Spleen (tissue), 11 donors: ENCODE results near the gene SLAIN2. TPM values are rescaled to one million over a fixed set of nuclear protein-coding genes. Genes with fewer than 3 reads are reported as not detected.

Experiments
- DNase-seq: peaks from one replicate; pipeline ENCODE4 v3.0.0-alpha.2; 2020
- H3K27ac ChIP-seq, 8 donors: fragments of 200-600 bp; sonication (generic) in 7 of 8; 1 replicate in 4 of 8; 2 replicates in 4 of 8; pipeline versions ENCODE4 v1.5.0 to v1.8.0; 2016 to 2021; ENCODE audit warnings: inconsistent platforms in 4 of 8, mild to moderate bottlenecking in 4 of 8, moderate library complexity in 1 of 8
- H3K27me3 ChIP-seq, 7 donors: fragments of 200-600 bp; sonication (generic) in 6 of 7; replicated peaks in 1 of 7; 1 replicate in 4 of 7; 2 replicates in 3 of 7; pipeline versions ENCODE4 v1.5.0 to v1.8.0; 2016 to 2021; ENCODE audit warnings: inconsistent platforms in 3 of 7, mild to moderate bottlenecking in 1 of 7
- H3K36me3 ChIP-seq, 6 donors: fragments of 200-600 bp; sonication (generic) in 5 of 6; 1 replicate in 4 of 6; 2 replicates in 2 of 6; pipeline versions ENCODE4 v1.5.0 to v1.8.0; 2016 to 2021; ENCODE audit warnings: inconsistent platforms in 2 of 6
- H3K4me1 ChIP-seq, 6 donors: fragments of 200-600 bp; sonication (generic) in 5 of 6; 1 replicate in 3 of 6; 2 replicates in 3 of 6; pipeline versions ENCODE4 v1.5.0 to v1.8.0; 2016 to 2021; ENCODE audit warnings: inconsistent platforms in 3 of 6
- H3K4me3 ChIP-seq, 8 donors: fragments of 200-600 bp; sonication (generic) in 7 of 8; 1 replicate in 4 of 8; 2 replicates in 4 of 8; pipeline versions ENCODE4 v1.5.0 to v1.8.0; 2016 to 2021; ENCODE audit warnings: inconsistent platforms in 4 of 8, mild to moderate bottlenecking in 4 of 8, moderate library complexity in 2 of 8
- H3K9me3 ChIP-seq, 8 donors: fragments of 200-600 bp; sonication (generic) in 7 of 8; 1 replicate in 4 of 8; 2 replicates in 4 of 8; pipeline versions ENCODE4 v1.5.0 to v1.8.0; 2016 to 2021; ENCODE audit warnings: inconsistent platforms in 4 of 8
- CTCF ChIP-seq, 11 experiments: fragments of 200-600 bp in 7 of 11; fragments of 450-650 bp in 4 of 11; sonication (generic) in 4 of 11; IDR thresholded peaks in 8 of 11; conservative IDR thresholded peaks in 3 of 11; 1 replicate in 7 of 11; 2 replicates in 4 of 11; pipeline versions ENCODE4 v1.4.0 to v1.8.0; 2016 to 2021; ENCODE audit warnings: antibody characterized with exemption in 11 of 11, inconsistent platforms in 4 of 11, mild to moderate bottlenecking in 1 of 11
- POLR2A ChIP-seq, 3 donors: fragments of 450-650 bp; IDR thresholded peaks; one replicate each; pipeline ENCODE4 v1.5.1; 2017; ENCODE audit warnings: antibody characterized with exemption in 3 of 3, mild to moderate bottlenecking in 1 of 3
- POLR2AphosphoS5 ChIP-seq, 3 donors: sonication (generic); formaldehyde crosslinking; IDR thresholded peaks; one replicate each; pipeline ENCODE4 v1.5.1; 2017; ENCODE audit warnings: antibody characterized with exemption in 3 of 3
- WGBS, 5 donors: extraction: QIAGEN DNeasy Blood & Tissue Kit in 3 of 5; methylation state at CpG; one replicate each; pipeline versions ENCODE4 v1.1.5 to v1.1.7; 2013 to 2018; 5-methylcytosine and 5-hydroxymethylcytosine counted together
- intact Hi-C: fragments of 100-400 bp; cut with DNase I; formaldehyde crosslinking; loops from one replicate; pipeline ENCODE4 v1.15.0; 2023; ENCODE audit warnings: low total_unique reads
- polyA plus RNA-seq, 3 donors: library from polyadenylated mRNA; stranded (reverse); fragments of 200-250 nt; gene quantifications; one replicate each; pipeline ENCODE4 v1.2.1, GENCODE V29; 2013
- total RNA-seq, 7 donors: library from RNA; depleted of rRNA in 3 of 7; stranded (reverse); fragments of >200 nt in 3 of 7; fragmentation: NEBNext Ultra II Directional in 4 of 7; extraction: Animal tissue kit (Norgen Biotek cat#: 25700) in 4 of 7; gene quantifications; one replicate each; pipeline versions ENCODE4 v1.1.0 to v1.2.1, GENCODE V29; 2016 to 2021
- donor health status: healthy with polysubstance abuse.
- donor health status: DM: no; HTN: no; CAD: no; lungs with moderate emphysema.
- donor health status: DM: no; HTN: no; CAD: no.
- donor health status: Bipolar disorder and iron deficiency.
- donor health status: healthy.
- donor health status: DM: no; HTN: no; CAD: no.
- donor health status: DM: yes; HTN: yes; CAD: no.

The SLAIN2 gene
- total and polyA plus RNA-seq, 10 donors: 6.6 to 69.1 (median 45.1) TPM

DNA sequence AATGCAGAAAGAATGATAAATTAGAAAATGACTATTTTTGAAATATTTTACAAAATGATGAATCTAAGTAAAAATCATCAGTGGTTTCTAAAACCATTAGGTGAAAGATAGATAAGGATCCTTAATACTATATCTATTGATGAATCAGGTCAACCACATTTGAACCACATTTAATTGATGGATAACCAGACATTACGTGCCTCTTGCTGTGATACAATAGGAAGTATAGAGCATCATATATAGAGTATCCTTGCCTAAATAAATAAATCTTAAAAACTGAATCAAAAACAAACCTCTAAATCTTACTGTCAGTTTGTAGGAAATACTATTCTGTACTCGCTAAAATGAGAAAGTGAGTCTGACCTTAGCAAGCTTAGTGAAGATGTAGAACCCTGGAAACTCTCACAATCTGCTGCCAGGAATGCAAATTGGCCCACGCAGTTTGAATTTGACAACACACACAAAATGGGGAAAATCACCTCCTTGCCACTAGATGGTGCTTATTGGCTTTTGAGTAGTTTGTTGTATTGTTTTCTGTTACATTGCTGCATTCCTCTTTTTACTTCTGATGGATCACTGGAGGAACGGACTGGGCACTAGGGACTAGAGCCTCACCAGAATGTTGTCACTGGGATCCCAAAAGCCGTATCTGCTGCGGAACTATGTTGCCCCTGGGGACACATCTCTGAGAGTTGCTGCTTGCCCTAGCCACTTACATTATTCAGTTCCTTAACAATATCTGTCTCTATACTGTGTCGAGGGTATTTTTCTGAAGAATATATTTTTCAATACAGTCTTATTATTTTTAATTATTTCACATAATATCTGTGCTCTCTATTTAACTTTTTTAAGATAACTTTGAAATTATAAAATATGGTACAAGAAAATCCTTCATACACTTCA is 25.4 kb upstream of the SLAIN2 start:
- H3K36me3 ChIP-seq: no peaks in the 10 kb centered on the region
- intact Hi-C loops: no loop called here
- H3K27me3 ChIP-seq: no peaks in the 10 kb centered on the region
- 38 to 61% (median 47%) methylated on average over 7 of the region's 7 CpGs for WGBS, 5 donors
- H3K9me3 ChIP-seq: no peaks in the 10 kb centered on the region
- DNase-seq: no peak
- peak in 10 of 11 experiments; percentile 15 to 61 (median 58) for TF ChIP-seq CTCF (IDR thresholded peaks at IDR 0.05 in 8 of 11, conservative IDR thresholded peaks at IDR 0.05 in 3 of 11)
- no peak for TF ChIP-seq POLR2A (IDR thresholded peaks at IDR 0.05)
- H3K27ac ChIP-seq: no peak overlapping the region
- no peak overlapping the region for H3K4me3 ChIP-seq
- H3K4me1 ChIP-seq: no peaks in the 10 kb centered on the region

DNA sequence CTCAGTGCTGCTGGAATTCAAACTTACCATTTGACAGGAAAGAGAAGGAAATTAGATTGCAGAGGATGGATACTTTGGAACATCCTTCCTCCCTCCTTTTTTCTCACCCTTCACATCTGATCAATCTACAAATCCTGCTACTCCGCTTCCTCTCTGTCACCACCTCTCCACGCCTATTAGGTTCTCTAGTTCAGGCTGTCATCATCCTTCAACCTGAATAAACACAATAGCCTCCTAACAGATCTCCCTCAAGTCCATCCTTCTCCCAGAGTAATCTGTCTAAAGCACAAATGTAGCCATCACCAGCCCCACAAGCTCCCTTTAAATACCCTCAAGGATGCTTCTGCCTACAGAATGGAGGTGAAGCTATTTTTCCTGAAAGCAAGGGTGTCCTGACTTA is 20.0 kb upstream of the SLAIN2 start:
- no peaks in the 10 kb centered on the region for H3K9me3 ChIP-seq
- no peak for DNase-seq
- no peak overlapping the region for H3K4me3 ChIP-seq
- no peak overlapping the region for H3K27ac ChIP-seq
- H3K27me3 ChIP-seq: no peaks in the 10 kb centered on the region
- no peaks in the 10 kb centered on the region for H3K36me3 ChIP-seq
- peaks cover 0 to 4% (median 0%) of the 10 kb centered on the region in 6 donors for H3K4me1 ChIP-seq
- TF ChIP-seq POLR2A (IDR thresholded peaks at IDR 0.05) (no peak), POLR2AphosphoS5 (IDR thresholded peaks at IDR 0.05) (no peak), CTCF (IDR thresholded peaks at IDR 0.05 in 8 of 11, conservative IDR thresholded peaks at IDR 0.05 in 3 of 11) (no peak)
- intact Hi-C loops: no loop called here
- WGBS, 5 donors: 77 to 94% (median 84%) methylated on average over 2 of the region's 2 CpGs

DNA sequence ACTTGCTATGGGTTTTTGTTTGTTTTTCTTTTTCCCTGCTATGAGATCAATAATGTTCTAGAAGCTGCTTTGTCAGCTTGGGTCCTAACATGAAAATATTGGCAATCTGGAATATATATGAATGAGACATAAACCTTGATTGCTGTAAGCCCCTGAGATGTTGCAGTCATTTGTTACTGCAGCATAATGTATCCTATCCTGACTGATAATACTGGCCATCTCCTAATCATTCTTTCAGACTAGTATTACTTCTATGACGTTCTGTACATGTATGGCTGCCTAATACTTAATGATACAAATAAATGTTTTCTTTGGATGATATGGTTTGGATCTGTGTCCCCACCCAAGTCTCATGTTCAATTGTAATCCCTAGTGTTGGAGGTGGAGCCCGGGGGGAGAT is 19.3 kb upstream of the SLAIN2 start:
- H3K27ac ChIP-seq: no peak overlapping the region
- intact Hi-C loops: no loop called here
- no peaks in the 10 kb centered on the region for H3K27me3 ChIP-seq
- no peak for DNase-seq
- WGBS, 5 donors: 87 to 100% (median 95%) methylated on average over 2 of the region's 2 CpGs
- no peaks in the 10 kb centered on the region for H3K36me3 ChIP-seq
- peaks cover 0 to 4% (median 0%) of the 10 kb centered on the region in 6 donors for H3K4me1 ChIP-seq
- H3K9me3 ChIP-seq: no peaks in the 10 kb centered on the region
- no peak overlapping the region for H3K4me3 ChIP-seq
- TF ChIP-seq POLR2AphosphoS5 (IDR thresholded peaks at IDR 0.05) (no peak), POLR2A (IDR thresholded peaks at IDR 0.05) (no peak), CTCF (IDR thresholded peaks at IDR 0.05 in 8 of 11, conservative IDR thresholded peaks at IDR 0.05 in 3 of 11) (no peak)

DNA sequence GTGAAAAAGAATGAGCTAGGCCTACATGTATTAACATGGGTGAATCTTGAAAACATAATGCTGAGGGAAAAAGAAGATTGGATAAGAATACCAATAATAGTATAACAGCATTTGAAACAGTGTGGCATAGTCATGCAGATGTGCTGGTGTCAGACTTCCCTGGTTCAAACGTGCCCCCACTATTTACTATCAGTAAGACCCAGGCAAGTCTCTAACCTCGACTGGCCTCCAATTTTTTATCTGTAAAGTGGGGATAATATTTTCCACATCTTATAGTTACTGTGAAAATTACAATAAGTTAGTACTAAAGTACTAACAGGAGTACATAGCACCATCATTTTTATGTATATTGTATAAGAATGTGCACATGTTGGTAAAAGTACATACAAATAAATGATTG is 17.0 kb upstream of the SLAIN2 start:
- Histone ChIP-seq H3K9me3 (no peaks in the 10 kb centered on the region), H3K36me3 (no peaks in the 10 kb centered on the region), H3K4me3 (no peak overlapping the region), H3K27me3 (no peaks in the 10 kb centered on the region), H3K27ac (no peak overlapping the region), H3K4me1 (peaks cover 0 to 4% (median 0%) of the 10 kb centered on the region in 6 donors)
- intact Hi-C loops: no loop called here
- no peak for TF ChIP-seq POLR2A (IDR thresholded peaks at IDR 0.05)
- no peak for TF ChIP-seq CTCF (IDR thresholded peaks at IDR 0.05 in 8 of 11, conservative IDR thresholded peaks at IDR 0.05 in 3 of 11)
- no peak for TF ChIP-seq POLR2AphosphoS5 (IDR thresholded peaks at IDR 0.05)
- 46 to 88% (median 79%) methylated on average over 2 of the region's 2 CpGs for WGBS, 5 donors
- DNase-seq: no peak
